IMR-90 (cell line): Measurements from ENCODE around the gene SH3RF3.

Source experiments
- CTCF ChIP-seq: conservative IDR thresholded peaks from 2 replicates; pipeline ENCODE4 v1.5.1; 2012; ENCODE audit warnings: mild to moderate bottlenecking, low read depth, low read length, improper control_type of control experiment
- MAFK ChIP-seq: IDR thresholded peaks from 2 replicates; pipeline ENCODE4 v1.6.1; 2012; ENCODE audit warnings: low read depth, low read length, improper control_type of control experiment

- TF ChIP-seq CTCF (no peak), MAFK (no peak)
Measured at GRCh38 chr2:109086743-109087020, 42.3 kb upstream of the SH3RF3 start.
